HG03469 (cell line): ENCODE measurements around the gene ZNF892.
"Not testable (repeated sequence)": the region's sequence is repeated elsewhere in the genome, so short reads cannot be mapped to it uniquely, and the experiment has no call there.

ENCODE experiments used
- ATAC-seq: cut with Tn5 transposase; IDR thresholded peaks from one replicate; pipeline ENCODE4 v1.9.1; 2021; ENCODE audit warnings: mild to moderate bottlenecking, moderate library complexity, moderate number of reproducible peaks; ENCODE audit not compliant: unreplicated experiment

Gene ZNF892

GRCh38 chr2:95207111-95207961 lies at the start of gene ZNF892:
Gene ZNF892, plus strand, starts transcription at chr2:95207521. Its CDS starts 295 bp downstream, at chr2:95207816.
- peak; percentile 93 for ATAC-seq

- ATAC-seq: no peak
Observed at GRCh38 chr2:95158441-95158840, 48.9 kb upstream of the ZNF892 start.

GRCh38 chr2:95158891-95159619 lies 48.3 kb upstream of the ZNF892 start:
- peak; percentile 29 for ATAC-seq

GRCh38 chr2:95159690-95160449 lies 47.5 kb upstream of the ZNF892 start, which contains the start of gene ZNF514:
Gene ZNF514, minus strand, starts transcription at chr2:95159848. Its CDS starts 6,595 bp downstream, at chr2:95153253.
- peak; percentile 69 for ATAC-seq

GRCh38 chr2:95165030-95165370 lies 42.3 kb upstream of the ZNF892 start:
- ATAC-seq: no peak

- ATAC-seq: peak; percentile 91
Observed at GRCh38 chr2:95165371-95166064, 41.8 kb upstream of the ZNF892 start, which contains the start of gene ZNF2. Gene ZNF2, plus strand, starts transcription at chr2:95165809. Its CDS starts 10,418 bp downstream, at chr2:95176227.

- ATAC-seq: no peak
Observed at GRCh38 chr2:95166065-95166763, 41.1 kb upstream of the ZNF892 start.

- no peak for ATAC-seq
Observed at GRCh38 chr2:95171902-95172301, 35.4 kb upstream of the ZNF892 start.

GRCh38 chr2:95174031-95174542 lies 33.2 kb upstream of the ZNF892 start:
- no peak for ATAC-seq

- ATAC-seq: no peak
Observed at GRCh38 chr2:95179451-95179850, 27.9 kb upstream of the ZNF892 start.

GRCh38 chr2:95181774-95182173 lies 25.5 kb upstream of the ZNF892 start:
- ATAC-seq: no peak

- no peak for ATAC-seq
Observed at GRCh38 chr2:95185197-95185596, 22.1 kb upstream of the ZNF892 start.

- ATAC-seq: no peak
Observed at GRCh38 chr2:95185973-95186372, 21.3 kb upstream of the ZNF892 start.

GRCh38 chr2:95192956-95193355 lies 14.4 kb upstream of the ZNF892 start:
- not testable (repeated sequence) for ATAC-seq

- no peak for ATAC-seq
Observed at GRCh38 chr2:95203911-95204310, 3.4 kb upstream of the ZNF892 start.

GRCh38 chr2:95204396-95204795 lies 2.9 kb upstream of the ZNF892 start:
- no peak for ATAC-seq

GRCh38 chr2:95206096-95206495 lies 1.2 kb upstream of the ZNF892 start:
- no peak for ATAC-seq

GRCh38 chr2:95208106-95208505 lies 785 bp downstream of the ZNF892 start:
- no peak for ATAC-seq

- ATAC-seq: no peak
Observed at GRCh38 chr2:95215018-95215612, 7.8 kb downstream of the ZNF892 start.
